SK-MEL-5 (cell line): ENCODE results near the gene WRAP53. TPM values are rescaled to one million over a fixed set of nuclear protein-coding genes. Genes with fewer than 3 reads are reported as not detected.

Source experiments
- DNase-seq: peaks from one replicate; pipeline ENCODE4 v3.0.0-alpha.2; 2016; ENCODE audit warnings: low read depth, low spot score
- in situ Hi-C: cut with HindIII; loops from 2 replicates; pipeline ENCODE4 v1.10.0; 2016; ENCODE audit warnings: low sequenced_read_pairs, high pct_unique_total_duplicates, low pct_unique_long_range_greater_than_20kb
- total RNA-seq: library from RNA; depleted of rRNA; stranded (reverse); fragments of >200 nt; shearing (Covaris generic); gene quantifications from 2 replicates; pipeline ENCODE4 v1.2.3, GENCODE V29; 2014

The WRAP53 gene
- total RNA-seq, 1 experiment from 2014 or later: 13.4 TPM

GRCh38 chr17:7673239-7673638 lies 15.0 kb upstream of the WRAP53 start:
- peak; percentile 59 for DNase-seq
- in situ Hi-C loops: no loop called here

GRCh38 chr17:7674934-7675333 lies 13.3 kb upstream of the WRAP53 start:
- in situ Hi-C loops: no loop called here
- DNase-seq: no peak

GRCh38 chr17:7676533-7676932 lies 11.7 kb upstream of the WRAP53 start:
- in situ Hi-C loops: no loop called here
- DNase-seq: no peak

GRCh38 chr17:7677388-7678067 lies 10.7 kb upstream of the WRAP53 start:
- DNase-seq: no peak

GRCh38 chr17:7684851-7685532 lies 3.3 kb upstream of the WRAP53 start:
- in situ Hi-C loops: no loop called here
- DNase-seq: no peak

More at GRCh38 chr17:7677388-7678067, 10.7 kb upstream of the WRAP53 start:
- in situ Hi-C loops: no loop called here

- DNase-seq: peak; percentile 93
- in situ Hi-C loops: no loop called here
Measured at GRCh38 chr17:7685533-7686221, 2.6 kb upstream of the WRAP53 start.

- peak; percentile 80 for DNase-seq
- in situ Hi-C loops: no loop called here
Measured at GRCh38 chr17:7686222-7687071, 1.8 kb upstream of the WRAP53 start.

GRCh38 chr17:7687072-7687907 lies 987 bp upstream of the WRAP53 start, which contains the start of gene TP53:
Gene TP53, minus strand, starts transcription at chr17:7687490. Its CDS starts 10,896 bp downstream, at chr17:7676594.
- in situ Hi-C loops: no loop called here
- DNase-seq: peak; percentile 96

- no peak for DNase-seq
- in situ Hi-C loops: no loop called here
Measured at GRCh38 chr17:7688808-7689316, 585 bp downstream of the WRAP53 start.

GRCh38 chr17:7695586-7695985 lies 7.3 kb downstream of the WRAP53 start:
- no peak for DNase-seq
- in situ Hi-C loops: no loop called here

GRCh38 chr17:7697828-7698588 lies 9.7 kb downstream of the WRAP53 start:
- in situ Hi-C loops: no loop called here
- DNase-seq: no peak

GRCh38 chr17:7700510-7700909 lies 12.2 kb downstream of the WRAP53 start:
- DNase-seq: no peak
- in situ Hi-C loops: no loop called here

GRCh38 chr17:7701681-7702080 lies 13.4 kb downstream of the WRAP53 start:
- DNase-seq: no peak
- in situ Hi-C loops: no loop called here

- DNase-seq: no peak
- in situ Hi-C loops: no loop called here
Measured at GRCh38 chr17:7702776-7703175, 14.5 kb downstream of the WRAP53 start.

- DNase-seq: peak; percentile 68
- in situ Hi-C loops: no loop called here
Measured at GRCh38 chr17:7703584-7704479, 15.6 kb downstream of the WRAP53 start.
